Mammary epithelial cell (primary cell): ENCODE measurements around the gene NR3C2.

ENCODE experiments used
- CTCF ChIP-seq, 2 donors: IDR thresholded peaks in 1 of 2; conservative IDR thresholded peaks in 1 of 2; 2 replicates each; pipeline ENCODE4 v1.5.1; 2011 to 2012; ENCODE audit warnings: inconsistent platforms in 2 of 2, low read length in 2 of 2, mild to moderate bottlenecking in 2 of 2, control low read depth in 1 of 2, low read depth in 1 of 2; ENCODE audit not compliant: insufficient read depth in 1 of 2; ENCODE audit errors: extremely low read depth in 1 of 2
- EZH2 ChIP-seq: IDR thresholded peaks from 2 replicates; pipeline ENCODE4 v1.6.1; 2012; ENCODE audit warnings: low read length, inconsistent platforms, borderline replicate concordance

DNA sequence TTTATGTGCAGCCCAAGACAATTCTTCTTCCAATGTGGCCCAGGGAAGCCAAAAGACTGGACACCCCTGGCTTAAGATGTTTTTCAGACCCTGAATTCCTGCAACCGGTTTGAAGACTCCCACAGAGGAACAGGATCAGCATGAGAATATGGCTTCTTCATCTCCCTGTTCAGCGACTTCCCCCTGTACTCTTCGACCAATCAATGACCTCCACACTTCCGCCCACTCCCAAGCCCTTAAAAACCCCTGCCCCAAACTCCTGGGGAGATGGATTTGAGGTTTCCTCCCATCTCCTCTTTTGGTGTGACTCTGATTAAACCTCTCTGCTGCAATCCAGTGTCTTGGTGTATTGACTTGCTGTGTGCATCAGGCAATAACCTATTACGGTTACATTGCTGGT lies 344.4 kb downstream of the NR3C2 start:
- TF ChIP-seq EZH2, result no peak
- TF ChIP-seq CTCF (conservative IDR thresholded peaks at IDR 0.05 in 1 of 2, IDR thresholded peaks at IDR 0.05 in 1 of 2; ENCODE audit: extremely low read depth in 1 of 2, insufficient read depth in 1 of 2, low read depth in 1 of 2, low read length in 2 of 2), result no peak
